ENCODE results near the gene MAP3K15. TPM values are rescaled to one million over a fixed set of nuclear protein-coding genes. Genes with fewer than 3 reads are reported as not detected.

Gene MAP3K15
- total RNA-seq, 6 experiments from 2014 or later = 0.09 to 0.29 (median 0.23) TPM

GRCh38 chrX:19368576-19368975, 146.7 kb downstream of the MAP3K15 start:
- no peak overlapping the region; the same call in 1 of the 2 replicates for H3K27ac Mint-ChIP-seq
- no peaks in the 10 kb centered on the region for H3K9me3 Mint-ChIP-seq
- no peak overlapping the region for H3K4me3 Mint-ChIP-seq
- H3K36me3 Mint-ChIP-seq (ENCODE audit: low read depth) = peaks cover 5% of the 10 kb centered on the region; the same call in 1 of the 2 replicates
- peak; percentile 6 for DNase-seq
- H3K4me1 Mint-ChIP-seq (ENCODE audit: low read depth) = peaks cover 37% of the 10 kb centered on the region
- no peak for TF ChIP-seq CTCF (IDR thresholded peaks at IDR 0.05)
- H3K27me3 Mint-ChIP-seq (ENCODE audit: insufficient read depth) = no peaks in the 10 kb centered on the region

DNA sequence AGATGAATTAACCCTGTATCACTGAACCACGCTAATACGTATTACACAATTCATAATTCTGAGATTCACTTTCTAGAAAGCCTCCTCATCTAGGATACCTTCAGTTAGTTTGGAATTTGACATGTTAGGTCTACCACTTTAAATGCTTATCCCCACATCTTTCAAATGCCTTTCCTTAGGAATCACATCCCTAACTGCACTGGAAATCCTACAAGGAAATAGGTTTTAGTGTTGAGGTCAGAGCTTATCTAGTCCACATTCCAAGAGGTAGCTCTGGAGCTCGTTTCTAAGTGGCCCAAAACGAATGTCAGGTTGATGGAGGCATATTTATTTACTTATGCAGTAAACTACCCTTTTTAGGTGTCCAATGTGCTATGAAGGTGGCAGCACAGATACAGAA, 153.6 kb downstream of the MAP3K15 start:
- no peak for TF ChIP-seq CTCF (IDR thresholded peaks at IDR 0.05)
- H3K4me1 Mint-ChIP-seq (ENCODE audit: low read depth) = peaks cover 11% of the 10 kb centered on the region
- DNase-seq = no peak
- H3K27me3 Mint-ChIP-seq (ENCODE audit: insufficient read depth) = no peaks in the 10 kb centered on the region
- peaks cover 13% of the 10 kb centered on the region; the same call in 1 of the 2 replicates for H3K36me3 Mint-ChIP-seq (ENCODE audit: low read depth)
- no peak overlapping the region for H3K4me3 Mint-ChIP-seq
- H3K27ac Mint-ChIP-seq = no peak overlapping the region
- no peaks in the 10 kb centered on the region for H3K9me3 Mint-ChIP-seq

DNA sequence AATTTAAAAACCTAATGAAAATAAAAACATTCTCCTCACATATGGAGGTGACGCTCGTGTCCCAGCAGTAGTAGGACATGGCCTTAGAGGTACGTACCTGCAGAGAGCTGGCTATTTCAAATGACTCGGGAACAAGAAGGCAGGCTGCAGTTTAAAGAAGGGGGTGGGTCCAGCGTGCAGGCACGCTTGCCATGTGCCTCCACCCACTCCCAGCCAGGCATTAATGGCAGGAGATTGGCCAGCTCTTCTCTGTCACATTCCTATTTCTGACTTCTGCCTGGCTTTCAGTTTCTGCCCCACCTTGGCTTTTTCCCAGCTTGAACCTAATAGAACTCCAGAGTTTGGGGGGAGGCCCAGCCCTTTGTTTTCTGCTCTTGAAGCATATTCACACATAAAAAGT, 154.4 kb downstream of the MAP3K15 start:
- H3K9me3 Mint-ChIP-seq = no peaks in the 10 kb centered on the region
- DNase-seq = no peak
- H3K4me3 Mint-ChIP-seq = no peak overlapping the region
- no peak for TF ChIP-seq CTCF (IDR thresholded peaks at IDR 0.05)
- H3K27ac Mint-ChIP-seq = no peak overlapping the region
- peaks cover 11% of the 10 kb centered on the region for H3K4me1 Mint-ChIP-seq (ENCODE audit: low read depth)
- H3K27me3 Mint-ChIP-seq (ENCODE audit: insufficient read depth) = no peaks in the 10 kb centered on the region
- H3K36me3 Mint-ChIP-seq (ENCODE audit: low read depth) = 0 out of 2 replicates have a peak, but pooled peaks cover 9% of the 10 kb centered on the region

DNA sequence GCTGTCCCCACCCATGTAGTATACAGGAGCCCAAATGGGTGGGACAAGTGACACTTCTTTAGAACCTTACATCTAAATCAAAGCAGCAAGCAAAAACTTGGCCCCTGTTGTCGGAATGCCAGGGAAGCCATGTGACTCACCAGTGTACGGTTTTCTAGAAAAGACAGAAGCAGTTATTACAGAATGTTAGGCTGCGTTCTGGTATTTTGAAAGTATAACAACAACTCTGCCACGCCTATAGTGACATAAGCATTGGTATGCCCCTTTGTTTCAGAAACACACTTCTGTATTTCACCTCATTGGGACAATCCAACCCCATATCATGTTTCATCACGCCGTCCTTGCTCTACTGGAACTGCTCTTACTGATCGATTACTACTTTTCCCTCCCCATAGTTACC, 156.8 kb downstream of the MAP3K15 start:
- H3K4me3 Mint-ChIP-seq = no peak overlapping the region

GRCh38 chrX:19354625-19355024, 160.7 kb downstream of the MAP3K15 start:
- Mint-ChIP-seq H3K4me3 (no peak overlapping the region), H3K9me3 (no peaks in the 10 kb centered on the region), H3K36me3 (ENCODE audit: low read depth) (peaks cover 15% of the 10 kb centered on the region), H3K27me3 (ENCODE audit: insufficient read depth) (no peaks in the 10 kb centered on the region; the same call in 1 of the 2 replicates), H3K4me1 (ENCODE audit: low read depth) (no peaks in the 10 kb centered on the region), H3K27ac (no peak overlapping the region)
- DNase-seq = no peak
- no peak for TF ChIP-seq CTCF (IDR thresholded peaks at IDR 0.05)

More for the DNA sequence above, 156.8 kb downstream of the MAP3K15 start:
- no peak for TF ChIP-seq CTCF (IDR thresholded peaks at IDR 0.05)
- Mint-ChIP-seq H3K27ac (no peak overlapping the region; the same call in 1 of the 2 replicates), H3K9me3 (no peaks in the 10 kb centered on the region), H3K36me3 (ENCODE audit: low read depth) (0 out of 2 replicates have a peak, but pooled peaks cover 9% of the 10 kb centered on the region), H3K4me1 (ENCODE audit: low read depth) (peaks cover 11% of the 10 kb centered on the region), H3K27me3 (ENCODE audit: insufficient read depth) (no peaks in the 10 kb centered on the region; the same call in 1 of the 2 replicates)
- DNase-seq = no peak
